ENCODE measurements around the gene CFAP92.

DNA sequence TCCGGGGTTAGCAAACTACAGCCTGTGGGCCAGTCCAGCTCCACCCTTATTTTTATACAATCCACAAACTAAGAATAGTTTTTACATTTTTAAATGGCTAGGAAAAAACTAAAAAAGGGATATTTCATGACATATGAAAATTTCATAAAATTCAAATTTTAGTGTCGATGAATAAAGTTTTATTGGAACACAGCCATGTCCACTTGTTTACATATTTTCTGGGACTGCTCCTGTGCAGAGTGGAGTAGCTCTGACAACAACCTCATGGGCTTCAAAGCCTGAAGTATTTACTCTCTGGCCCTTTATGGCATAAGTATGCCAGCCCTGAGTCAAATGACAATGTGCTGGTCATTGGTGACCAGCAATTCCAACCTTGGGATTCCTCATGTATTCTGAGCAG lies 24.4 kb upstream of the CFAP92 start:
- TF ChIP-seq EZH2 (IDR thresholded peaks at IDR 0.05) (no peak), POLR2AphosphoS5 (IDR thresholded peaks at IDR 0.05; ENCODE audit: borderline replicate concordance, low read depth, low read length) (no peak)

Measured in SK-N-MC (cell line).